ENCODE data around the gene MSRB3.
"Not testable (repeated sequence)": the region's sequence is repeated elsewhere in the genome, so short reads cannot be mapped to it uniquely, and the experiment has no call there.

Gene MSRB3

GRCh38 chr12:65458718-65459117 lies 180.2 kb downstream of the MSRB3 start:
- no peak for DNase-seq (ENCODE audit: low spot score)

GRCh38 chr12:65459545-65459944 lies 181.1 kb downstream of the MSRB3 start:
- DNase-seq (ENCODE audit: low spot score) = no peak

DNA sequence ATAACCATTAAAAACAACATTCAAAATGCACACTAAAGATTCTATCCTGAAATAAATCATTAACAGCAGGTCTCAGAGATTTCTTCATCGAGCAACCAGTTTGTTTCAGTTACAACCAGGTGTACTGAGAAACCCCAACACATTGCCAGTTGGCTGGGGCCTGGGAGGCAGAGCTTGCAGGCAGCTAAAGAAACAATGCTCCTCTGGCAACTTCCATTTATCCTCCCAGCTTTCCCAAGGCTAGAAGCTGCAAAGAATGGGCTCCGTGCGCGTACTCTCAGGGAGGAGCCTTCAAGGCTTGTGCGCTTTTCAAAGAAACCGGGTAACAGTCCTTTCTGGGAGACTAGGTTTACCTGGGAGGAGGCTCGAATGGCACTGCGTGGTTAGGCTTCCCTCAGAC lies 181.6 kb downstream of the MSRB3 start:
- no peak for DNase-seq (ENCODE audit: low spot score)

DNA sequence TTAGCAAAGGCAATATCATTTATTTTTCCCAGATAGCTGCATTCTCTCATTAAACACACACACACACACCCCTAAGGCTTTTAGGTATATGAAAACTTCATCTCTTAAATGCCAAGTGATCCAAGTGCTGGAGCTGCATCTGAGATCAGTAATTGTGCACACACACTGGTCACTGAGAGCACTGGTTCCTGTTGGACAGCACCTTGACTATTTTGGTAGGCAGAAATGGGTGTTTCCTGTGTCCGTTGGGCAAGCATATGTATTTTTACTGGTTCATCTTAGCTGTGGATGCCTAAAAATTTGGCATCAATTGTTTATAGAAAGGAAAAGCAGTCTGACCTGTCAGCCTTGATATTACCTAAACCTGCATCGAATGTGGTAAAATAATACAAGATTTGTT lies 182.5 kb downstream of the MSRB3 start:
- DNase-seq (ENCODE audit: low spot score) = no peak

GRCh38 chr12:65462484-65462883 lies 184.0 kb downstream of the MSRB3 start:
- no peak for DNase-seq (ENCODE audit: low spot score)

GRCh38 chr12:65463082-65463481 lies 184.6 kb downstream of the MSRB3 start:
- no peak for DNase-seq (ENCODE audit: low spot score)

DNA sequence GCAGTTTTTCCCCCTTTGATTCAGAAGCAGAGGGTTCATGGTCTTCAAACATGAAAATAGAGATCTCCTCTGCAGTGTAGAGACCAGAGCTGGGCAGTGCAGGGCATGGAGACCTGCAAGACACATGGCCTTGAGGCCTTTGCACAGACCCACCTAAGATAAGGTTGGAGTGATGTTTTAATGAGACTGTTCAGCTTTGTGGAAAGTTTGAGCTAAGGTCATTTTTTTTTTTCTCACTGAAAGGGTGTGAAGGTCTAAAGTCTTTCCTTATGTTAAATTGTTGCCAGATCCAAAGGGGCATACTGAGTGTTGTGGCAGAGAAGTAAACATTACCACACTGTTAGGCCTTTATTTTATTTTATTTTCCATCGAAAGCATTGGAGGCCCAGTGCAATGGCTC lies 185.1 kb downstream of the MSRB3 start:
- no peak for DNase-seq (ENCODE audit: low spot score)

DNA sequence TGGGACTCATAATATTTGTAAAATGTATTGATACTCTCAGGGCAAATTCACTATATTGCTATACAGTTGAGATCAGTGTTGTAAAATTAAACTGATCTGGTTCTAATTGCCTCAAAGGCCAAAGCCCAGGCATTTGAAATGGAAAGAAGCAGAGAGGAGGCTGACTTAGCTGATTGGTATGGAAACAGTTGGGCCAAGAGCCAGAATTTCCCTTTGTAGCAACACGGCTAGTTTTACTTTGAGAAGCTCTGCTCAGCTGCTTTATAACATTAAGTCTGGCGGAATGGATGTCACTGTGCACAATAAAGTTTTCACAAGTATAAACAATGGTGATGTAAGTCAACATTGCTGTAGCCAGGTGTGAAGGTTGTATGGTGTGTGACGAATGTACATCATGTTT lies 186.4 kb downstream of the MSRB3 start:
- no peak for DNase-seq (ENCODE audit: low spot score)

DNA sequence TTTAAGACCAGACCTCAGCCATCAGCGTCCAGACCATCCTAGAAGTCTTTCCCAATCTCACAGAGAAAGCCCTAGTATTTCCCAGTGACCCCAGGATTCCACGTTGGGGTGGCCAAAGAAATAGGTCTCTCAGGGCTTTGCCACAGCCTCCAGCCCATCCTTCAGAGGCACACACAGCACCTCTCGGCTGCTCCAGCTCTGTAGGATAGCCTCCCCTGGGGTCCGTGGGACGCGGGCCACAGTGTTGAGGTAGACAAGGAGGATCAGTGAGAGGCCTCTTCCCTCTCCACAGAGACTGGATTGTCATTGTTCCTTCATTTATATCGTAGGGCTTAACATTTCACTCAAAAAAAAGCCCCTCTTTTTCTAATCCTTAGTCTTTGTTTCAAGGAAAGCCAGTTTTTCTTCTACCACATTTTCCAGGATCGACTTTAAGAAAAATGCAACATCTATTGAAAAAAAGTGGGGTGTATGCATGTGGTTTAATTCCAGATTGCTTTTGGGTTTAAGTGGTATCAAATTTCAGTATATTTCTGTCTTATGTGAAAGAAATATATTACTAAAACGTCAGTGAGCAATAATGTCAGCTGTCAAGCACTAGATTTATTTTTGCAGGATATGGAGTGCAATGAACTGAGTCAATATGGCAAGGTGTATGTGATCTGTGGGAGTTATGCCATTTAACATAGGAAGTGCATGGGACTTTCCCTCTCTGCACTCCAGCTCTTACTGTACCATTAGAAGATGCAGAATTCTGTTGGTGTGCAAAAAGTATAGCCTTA lies 187.5 kb downstream of the MSRB3 start:
- DNase-seq (ENCODE audit: low spot score) = no peak

- DNase-seq (ENCODE audit: low spot score) = no peak
Measured at GRCh38 chr12:65466911-65467310, 188.4 kb downstream of the MSRB3 start.

GRCh38 chr12:65470256-65470655 lies 191.8 kb downstream of the MSRB3 start:
- DNase-seq (ENCODE audit: low spot score) = no peak

DNA sequence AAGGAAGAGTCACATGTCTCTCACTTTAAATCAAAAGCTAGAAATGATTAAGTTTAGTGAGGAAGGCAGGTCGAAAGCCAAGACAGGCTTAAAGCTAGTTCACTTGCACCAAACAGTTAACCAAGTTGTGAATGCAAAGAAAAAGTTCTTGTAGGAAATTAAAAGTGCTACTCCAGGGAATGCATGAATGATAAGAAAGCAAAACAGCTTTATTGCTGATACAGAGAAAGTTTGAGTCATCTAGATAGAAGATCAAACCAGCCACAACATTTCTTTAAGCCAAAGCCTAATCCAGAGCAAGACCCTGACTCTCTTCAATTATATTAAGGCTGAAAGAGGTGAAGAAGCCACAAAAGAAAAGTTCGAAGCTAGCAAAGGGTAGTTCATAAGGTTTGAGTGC lies 193.6 kb downstream of the MSRB3 start:
- DNase-seq (ENCODE audit: low spot score) = no peak

DNA sequence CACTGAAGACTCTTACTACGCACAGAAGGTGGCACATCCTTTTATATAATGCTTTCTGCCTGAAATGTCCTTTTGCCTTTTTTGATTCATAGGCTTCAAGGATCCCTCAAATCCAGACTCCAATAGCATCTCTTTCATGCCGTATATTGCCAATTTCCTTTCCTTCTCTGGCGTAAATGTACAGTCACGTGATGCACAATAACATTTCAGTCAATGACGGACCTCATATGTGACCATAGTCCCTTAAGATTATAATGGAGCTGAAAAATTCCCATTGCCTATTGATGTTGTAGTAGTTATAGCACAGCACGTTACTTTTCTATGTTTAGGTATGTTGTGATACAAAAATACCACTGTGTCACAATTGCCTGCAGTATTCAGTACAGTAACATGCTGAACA lies 196.3 kb downstream of the MSRB3 start:
- no peak for DNase-seq (ENCODE audit: low spot score)

DNA sequence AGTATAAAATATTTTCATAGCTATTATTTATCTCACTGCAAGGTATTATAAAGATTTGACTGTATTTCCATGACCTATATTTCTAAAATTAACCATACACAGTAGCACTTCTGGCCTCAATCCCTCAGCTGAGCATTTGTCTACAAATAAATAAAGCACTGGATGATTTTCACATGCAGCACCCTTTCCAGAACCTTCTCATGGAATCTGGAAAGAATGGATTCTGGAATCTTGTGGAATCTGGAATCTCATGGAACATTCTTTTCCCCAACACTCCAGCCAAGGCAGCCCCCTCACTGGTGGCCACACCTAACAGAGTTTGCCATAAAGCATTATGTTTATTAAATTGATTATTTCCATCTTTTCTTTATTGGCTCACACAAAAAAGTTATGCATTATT lies 199.2 kb downstream of the MSRB3 start:
- DNase-seq (ENCODE audit: low spot score) = no peak

GRCh38 chr12:65483891-65484516 lies 205.5 kb downstream of the MSRB3 start:
- not testable (repeated sequence) for DNase-seq (ENCODE audit: low spot score)

GRCh38 chr12:65488197-65488596 lies 209.7 kb downstream of the MSRB3 start:
- no peak for DNase-seq (ENCODE audit: low spot score)

DNA sequence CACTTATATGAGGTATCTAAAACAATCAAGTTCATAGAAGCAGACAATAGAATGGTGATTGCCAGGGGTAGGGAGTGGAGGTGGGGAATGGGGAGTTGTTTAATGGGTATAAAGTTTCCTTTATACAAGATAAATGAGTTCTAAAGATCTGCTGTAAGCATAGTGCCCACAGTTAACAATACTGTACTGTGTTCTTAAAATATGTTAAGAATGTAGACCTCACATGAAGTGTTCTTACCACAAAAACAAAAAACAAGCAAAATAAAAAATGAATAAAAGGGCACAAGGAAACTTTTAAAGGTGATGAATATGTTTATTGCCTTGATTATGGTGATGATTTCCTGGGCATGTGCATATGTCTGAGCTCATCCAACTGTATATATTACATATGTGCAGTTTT lies 211.8 kb downstream of the MSRB3 start:
- DNase-seq (ENCODE audit: low spot score) = no peak

- DNase-seq (ENCODE audit: low spot score) = no peak
Measured at GRCh38 chr12:65492998-65493912, 214.8 kb downstream of the MSRB3 start.

GRCh38 chr12:65493913-65494245 lies 215.4 kb downstream of the MSRB3 start:
- no peak for DNase-seq (ENCODE audit: low spot score)

DNA sequence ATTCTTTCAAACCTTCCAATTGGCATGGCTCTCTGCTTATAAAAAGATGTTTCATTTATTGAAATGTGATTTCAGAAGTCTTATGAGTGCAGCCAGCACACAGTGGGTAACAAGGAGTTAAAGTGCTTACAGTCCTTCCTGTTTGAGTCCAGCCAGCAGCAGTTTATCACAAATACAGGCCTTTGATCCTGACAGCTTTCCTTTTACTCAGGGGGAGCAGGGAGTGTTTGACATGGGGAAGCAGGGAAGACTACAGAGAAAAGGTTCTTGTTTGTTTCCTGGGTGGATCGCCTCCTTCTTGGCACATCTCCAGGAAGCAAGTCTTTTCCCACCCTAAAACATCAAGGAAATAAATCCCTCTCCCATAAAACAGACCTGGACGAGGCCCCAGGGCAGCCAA lies 216.1 kb downstream of the MSRB3 start:
- no peak for DNase-seq (ENCODE audit: low spot score)

- no peak for DNase-seq (ENCODE audit: low spot score)
Measured at GRCh38 chr12:65495233-65495632, 216.8 kb downstream of the MSRB3 start.

DNA sequence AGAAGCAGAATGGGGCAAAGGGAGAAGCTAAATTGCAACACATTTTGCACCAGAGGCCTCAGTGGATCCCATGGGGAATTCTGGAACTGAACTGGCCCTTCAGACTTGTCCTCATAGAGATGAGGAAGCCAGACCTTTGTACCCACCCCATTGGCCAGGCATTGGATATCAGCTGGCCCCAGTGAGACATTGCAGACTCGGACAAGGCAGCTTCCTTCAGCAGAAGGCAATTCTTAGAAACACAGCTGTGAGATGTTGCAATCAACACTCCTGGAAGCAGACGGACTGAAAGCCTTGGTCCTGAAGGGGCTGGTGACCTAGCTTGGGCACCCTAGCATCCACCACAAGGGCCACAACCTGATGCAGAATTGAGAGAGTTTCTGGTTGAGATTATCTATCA lies 218.1 kb downstream of the MSRB3 start:
- no peak for DNase-seq (ENCODE audit: low spot score)

DNA sequence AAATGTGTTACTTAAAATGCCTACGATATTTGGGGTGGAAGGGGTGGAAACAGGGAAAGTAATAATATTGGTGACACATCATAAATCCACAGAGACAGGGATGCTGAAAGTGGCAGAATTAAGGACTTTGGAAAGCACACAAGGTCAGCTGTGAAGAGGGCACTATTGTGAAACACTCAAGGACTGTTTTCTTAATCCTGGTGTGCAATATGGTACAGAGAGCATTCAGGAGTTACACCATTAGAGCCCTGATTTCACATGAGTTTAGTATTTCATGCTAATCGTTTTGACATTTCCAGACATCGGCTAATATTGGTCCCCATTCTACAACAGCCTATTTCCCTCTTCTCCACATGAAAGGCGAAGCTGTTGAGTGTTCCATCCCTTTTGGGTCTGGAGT lies 219.2 kb downstream of the MSRB3 start:
- DNase-seq (ENCODE audit: low spot score) = no peak

All from HuH-7.5 (cell line).